ENCODE results near the gene PALMD. TPM values are rescaled to one million over a fixed set of nuclear protein-coding genes. Genes with fewer than 3 reads are reported as not detected.
A peak's percentile ranks its signal among the peaks of the same experiment; 100 is the strongest.

The PALMD gene
- total RNA-seq, 1 donor = 16.8 TPM

DNA sequence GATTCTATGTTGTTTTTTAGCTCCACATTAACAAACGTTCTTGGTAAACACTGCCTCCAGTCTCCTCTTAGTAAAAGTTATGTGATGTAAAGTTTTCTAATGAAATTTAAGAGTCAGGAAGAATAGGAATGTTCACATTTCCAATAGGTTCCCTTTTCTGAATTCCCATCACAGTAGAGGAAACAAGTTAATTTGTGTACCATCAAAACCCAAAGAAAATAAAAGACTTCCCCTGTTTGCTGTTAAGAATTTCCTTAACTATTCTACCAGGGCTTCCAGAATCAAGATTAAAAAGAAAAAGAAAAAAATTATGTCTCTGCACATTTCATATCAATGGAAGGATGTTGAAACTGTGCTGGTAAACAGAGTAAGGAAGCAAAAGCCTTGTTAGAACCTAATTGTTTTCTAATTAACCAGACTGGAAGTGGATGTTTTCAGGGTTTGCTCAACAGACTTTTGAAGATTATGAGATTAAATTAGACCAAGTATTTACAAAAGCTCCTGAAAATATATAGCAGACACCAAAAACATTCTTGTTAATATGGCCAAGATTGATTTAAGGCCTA, 43.4 kb upstream of the PALMD start:
- H3K4me3 ChIP-seq (ENCODE audit: low read depth, low read length) = no peak overlapping the region
- TF ChIP-seq, protein P1, sequence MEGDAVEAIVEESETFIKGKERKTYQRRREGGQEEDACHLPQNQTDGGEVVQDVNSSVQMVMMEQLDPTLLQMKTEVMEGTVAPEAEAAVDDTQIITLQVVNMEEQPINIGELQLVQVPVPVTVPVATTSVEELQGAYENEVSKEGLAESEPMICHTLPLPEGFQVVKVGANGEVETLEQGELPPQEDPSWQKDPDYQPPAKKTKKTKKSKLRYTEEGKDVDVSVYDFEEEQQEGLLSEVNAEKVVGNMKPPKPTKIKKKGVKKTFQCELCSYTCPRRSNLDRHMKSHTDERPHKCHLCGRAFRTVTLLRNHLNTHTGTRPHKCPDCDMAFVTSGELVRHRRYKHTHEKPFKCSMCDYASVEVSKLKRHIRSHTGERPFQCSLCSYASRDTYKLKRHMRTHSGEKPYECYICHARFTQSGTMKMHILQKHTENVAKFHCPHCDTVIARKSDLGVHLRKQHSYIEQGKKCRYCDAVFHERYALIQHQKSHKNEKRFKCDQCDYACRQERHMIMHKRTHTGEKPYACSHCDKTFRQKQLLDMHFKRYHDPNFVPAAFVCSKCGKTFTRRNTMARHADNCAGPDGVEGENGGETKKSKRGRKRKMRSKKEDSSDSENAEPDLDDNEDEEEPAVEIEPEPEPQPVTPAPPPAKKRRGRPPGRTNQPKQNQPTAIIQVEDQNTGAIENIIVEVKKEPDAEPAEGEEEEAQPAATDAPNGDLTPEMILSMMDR (IDR thresholded peaks at IDR 0.05; ENCODE audit: insufficient read depth, low read depth, low read length) = no peak
- no peak for DNase-seq (ENCODE audit: low read depth)

DNA sequence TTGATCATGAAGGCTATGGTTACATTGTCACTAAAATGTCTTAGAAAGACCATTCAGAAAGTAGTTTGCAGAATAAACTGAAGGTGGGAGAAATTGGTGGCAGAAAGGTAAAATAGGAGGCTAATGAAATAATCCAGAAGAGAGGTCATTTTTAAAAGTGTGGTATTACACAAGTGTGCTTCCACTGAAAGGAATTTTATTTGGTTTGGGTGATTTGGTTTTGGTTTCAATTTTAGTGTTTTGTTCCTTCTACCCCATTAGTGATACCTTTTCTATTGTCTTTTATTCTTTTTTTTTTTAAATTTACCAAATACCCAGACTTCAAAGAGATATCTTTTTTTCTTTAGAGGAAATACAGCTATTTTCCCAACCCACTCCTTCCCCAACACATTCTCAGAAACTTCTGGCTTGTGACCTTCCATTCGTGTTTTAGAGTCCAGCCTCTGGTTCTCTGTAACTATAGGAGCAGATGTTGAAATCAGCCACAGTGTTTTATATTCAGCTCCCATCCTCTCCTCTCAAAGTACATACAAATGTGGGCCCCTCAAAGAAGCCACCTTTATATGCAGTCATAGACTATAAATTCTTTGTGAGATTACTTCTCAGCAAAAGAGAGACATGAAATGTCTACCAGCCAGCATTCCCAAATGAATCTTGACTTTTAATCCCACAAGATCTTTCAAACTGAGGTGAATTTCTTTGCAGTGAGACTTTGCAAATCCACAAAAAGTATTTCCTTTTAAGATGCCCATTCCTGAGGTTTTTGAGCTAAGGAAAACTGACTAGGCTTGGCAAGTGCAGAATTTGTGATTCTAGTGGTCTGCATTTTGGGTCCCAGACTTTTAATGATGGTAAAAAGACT, 42.0 kb upstream of the PALMD start:
- TF ChIP-seq, protein P1 (IDR thresholded peaks at IDR 0.05; ENCODE audit: insufficient read depth, low read depth, low read length) = no peak
- peak; percentile 51 for DNase-seq (ENCODE audit: low read depth)
- H3K4me3 ChIP-seq (ENCODE audit: low read depth, low read length) = no peak overlapping the region

DNA sequence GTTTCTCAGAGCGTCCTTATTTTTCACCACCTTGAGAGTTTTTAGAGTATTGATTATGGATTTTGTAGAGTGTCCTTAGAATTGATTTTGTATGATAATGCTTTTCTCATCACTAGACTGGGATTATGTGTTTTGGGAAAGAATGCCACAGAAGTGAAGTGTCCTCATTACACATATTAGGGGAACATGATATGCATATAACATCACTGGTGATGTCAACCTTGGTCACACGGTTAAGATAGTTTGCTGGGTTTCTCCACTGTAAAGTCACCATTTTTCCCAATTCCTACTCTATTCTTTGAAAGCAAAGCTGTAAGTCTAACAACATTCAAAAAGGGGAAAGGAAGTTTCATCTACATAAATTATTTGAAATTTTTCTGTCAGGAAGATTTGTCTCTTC, 39.6 kb upstream of the PALMD start:
- no peak for DNase-seq (ENCODE audit: low read depth)
- TF ChIP-seq, protein P1 (IDR thresholded peaks at IDR 0.05; ENCODE audit: insufficient read depth, low read depth, low read length) = no peak

DNA sequence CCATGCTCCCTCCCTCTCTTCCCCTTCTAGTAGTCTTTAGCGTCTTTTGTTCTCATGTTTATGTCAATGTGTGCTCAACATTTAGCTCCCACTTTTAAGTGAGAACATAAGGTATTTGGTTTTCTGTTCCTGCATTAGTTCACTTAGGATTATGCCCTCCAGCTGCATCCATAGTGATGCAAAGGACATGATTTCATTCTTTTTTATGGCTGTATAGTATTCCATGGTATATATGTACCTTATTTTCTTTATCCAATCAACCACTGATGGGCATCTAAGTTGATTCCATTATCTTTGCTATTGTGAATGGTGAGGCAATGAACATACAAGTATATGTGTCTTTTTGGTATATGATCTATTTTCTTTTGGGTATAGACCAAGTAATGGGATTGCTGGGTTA, 38.3 kb upstream of the PALMD start:
- no peak overlapping the region for H3K4me3 ChIP-seq (ENCODE audit: low read depth, low read length)
- TF ChIP-seq, protein P1 (IDR thresholded peaks at IDR 0.05; ENCODE audit: insufficient read depth, low read depth, low read length) = no peak
- no peak for DNase-seq (ENCODE audit: low read depth)

More for the DNA sequence above, 39.6 kb upstream of the PALMD start:
- no peak overlapping the region for H3K4me3 ChIP-seq (ENCODE audit: low read depth, low read length)

DNA sequence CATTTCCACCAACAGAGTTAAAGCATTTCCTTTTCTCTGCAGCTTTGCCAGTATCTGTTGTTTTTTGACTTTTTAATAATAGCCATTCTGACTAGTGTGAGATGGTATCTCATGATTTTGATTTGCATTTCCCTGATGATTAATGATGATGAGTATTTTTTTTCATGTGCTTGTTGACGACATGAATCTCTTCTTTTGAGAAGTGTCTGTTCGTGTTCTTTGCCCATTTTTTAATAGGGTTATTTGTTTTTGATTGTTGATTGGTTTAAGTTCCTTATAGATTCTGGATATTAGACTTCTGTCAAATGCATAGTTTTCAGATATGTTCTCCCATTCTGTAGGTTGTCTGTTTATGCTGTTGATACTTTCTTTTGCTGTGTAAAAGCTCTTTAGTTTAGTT, 37.9 kb upstream of the PALMD start:
- no peak for DNase-seq (ENCODE audit: low read depth)
- TF ChIP-seq, protein P1 (IDR thresholded peaks at IDR 0.05; ENCODE audit: insufficient read depth, low read depth, low read length) = no peak
- H3K4me3 ChIP-seq (ENCODE audit: low read depth, low read length) = no peak overlapping the region

DNA sequence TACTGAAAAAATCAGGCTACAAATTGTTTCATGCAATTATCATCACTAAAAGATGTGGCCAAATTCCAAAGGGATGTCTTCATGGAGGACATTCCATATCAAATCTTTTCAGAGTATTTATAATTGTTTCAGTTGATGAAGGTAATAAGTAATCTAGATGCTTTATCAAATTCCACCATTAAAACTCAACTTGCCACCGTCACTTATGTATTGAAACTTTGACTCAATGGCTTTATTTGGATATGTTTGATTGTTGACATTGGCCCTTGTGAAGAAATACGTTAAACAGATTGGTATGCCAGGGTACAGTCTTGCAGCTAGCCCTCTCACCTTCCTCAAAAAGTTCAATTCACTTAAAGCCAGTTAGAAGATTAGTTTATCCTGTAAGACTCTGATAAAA, 32.2 kb upstream of the PALMD start:
- H3K4me3 ChIP-seq (ENCODE audit: low read depth, low read length) = no peak overlapping the region
- TF ChIP-seq, protein P1 (IDR thresholded peaks at IDR 0.05; ENCODE audit: insufficient read depth, low read depth, low read length) = no peak
- DNase-seq (ENCODE audit: low read depth) = no peak

Measured in fibroblast of villous mesenchyme (primary cell).